ENCODE measurements around the gene FAM20A.

The FAM20A gene

GRCh38 chr17:68601565-68602288 lies 560 bp upstream of the FAM20A start:
- DNase-seq, result no peak
- Histone ChIP-seq H3K27me3 (ENCODE audit: insufficient read depth, low read depth, severe bottlenecking) (peaks cover 24% of the 10 kb centered on the region), H3K27ac (no peak overlapping the region), H3K9me3 (ENCODE audit: severe bottlenecking) (peaks cover 3% of the 10 kb centered on the region), H3K4me3 (ENCODE audit: low read depth, low read length) (peak overlapping the region; percentile 56), H3K36me3 (no peaks in the 10 kb centered on the region)
- TF ChIP-seq CTCF (IDR thresholded peaks at IDR 0.05; ENCODE audit: low read depth, low read length), result no peak

GRCh38 chr17:68600067-68600930 lies 868 bp downstream of the FAM20A start:
- Histone ChIP-seq H3K9me3 (ENCODE audit: severe bottlenecking) (no peaks in the 10 kb centered on the region), H3K4me3 (ENCODE audit: low read depth, low read length) (peak overlapping the region; percentile 56), H3K27ac (no peak overlapping the region), H3K27me3 (ENCODE audit: insufficient read depth, low read depth, severe bottlenecking) (peaks cover 24% of the 10 kb centered on the region), H3K36me3 (no peaks in the 10 kb centered on the region)
- DNase-seq, result peak; percentile 54
- TF ChIP-seq CTCF (IDR thresholded peaks at IDR 0.05; ENCODE audit: low read depth, low read length), result peak; percentile 47

- no peak overlapping the region for H3K4me3 ChIP-seq (ENCODE audit: low read depth, low read length)
- no peak for DNase-seq
- TF ChIP-seq CTCF (IDR thresholded peaks at IDR 0.05; ENCODE audit: low read depth, low read length), result no peak
- H3K36me3 ChIP-seq, result no peaks in the 10 kb centered on the region
- H3K27me3 ChIP-seq (ENCODE audit: insufficient read depth, low read depth, severe bottlenecking), result peaks cover 24% of the 10 kb centered on the region
- H3K9me3 ChIP-seq (ENCODE audit: severe bottlenecking), result peaks cover 1% of the 10 kb centered on the region
- no peak overlapping the region for H3K27ac ChIP-seq
Measured at GRCh38 chr17:68599552-68600066, 1.6 kb downstream of the FAM20A start.

GRCh38 chr17:68599091-68599490 lies 2.1 kb downstream of the FAM20A start:
- TF ChIP-seq CTCF (IDR thresholded peaks at IDR 0.05; ENCODE audit: low read depth, low read length), result no peak
- Histone ChIP-seq H3K36me3 (no peaks in the 10 kb centered on the region), H3K9me3 (ENCODE audit: severe bottlenecking) (peaks cover 3% of the 10 kb centered on the region), H3K27me3 (ENCODE audit: insufficient read depth, low read depth, severe bottlenecking) (peaks cover 24% of the 10 kb centered on the region), H3K27ac (no peak overlapping the region), H3K4me3 (ENCODE audit: low read depth, low read length) (no peak overlapping the region)
- no peak for DNase-seq

- H3K36me3 ChIP-seq, result no peaks in the 10 kb centered on the region
- H3K9me3 ChIP-seq (ENCODE audit: severe bottlenecking), result peaks cover 3% of the 10 kb centered on the region
- no peak overlapping the region for H3K4me3 ChIP-seq (ENCODE audit: low read depth, low read length)
- TF ChIP-seq CTCF (IDR thresholded peaks at IDR 0.05; ENCODE audit: low read depth, low read length), result no peak
- no peak for DNase-seq
- no peak overlapping the region for H3K27ac ChIP-seq
- H3K27me3 ChIP-seq (ENCODE audit: insufficient read depth, low read depth, severe bottlenecking), result peaks cover 24% of the 10 kb centered on the region
Measured at GRCh38 chr17:68598545-68598961, 2.6 kb downstream of the FAM20A start.

Data from WERI-Rb-1 (cell line).